ENCODE data around the gene FBN1.

GRCh38 chr15:48493763-48494225, 151.7 kb downstream of the FBN1 start:
- TF ChIP-seq POLR2A (IDR thresholded peaks at IDR 0.05), result no peak
- no peak for TF ChIP-seq CTCF (IDR thresholded peaks at IDR 0.05)
